HG03095 (cell line): ENCODE results near the gene MYH14.
"Not testable (repeated sequence)": the region's sequence is repeated elsewhere in the genome, so short reads cannot be mapped to it uniquely, and the experiment has no call there.

Experiments used
- ATAC-seq: cut with Tn5 transposase; IDR thresholded peaks from one replicate; pipeline ENCODE4 v1.9.1; 2021; ENCODE audit warnings: moderate library complexity; ENCODE audit not compliant: unreplicated experiment

Gene MYH14

DNA sequence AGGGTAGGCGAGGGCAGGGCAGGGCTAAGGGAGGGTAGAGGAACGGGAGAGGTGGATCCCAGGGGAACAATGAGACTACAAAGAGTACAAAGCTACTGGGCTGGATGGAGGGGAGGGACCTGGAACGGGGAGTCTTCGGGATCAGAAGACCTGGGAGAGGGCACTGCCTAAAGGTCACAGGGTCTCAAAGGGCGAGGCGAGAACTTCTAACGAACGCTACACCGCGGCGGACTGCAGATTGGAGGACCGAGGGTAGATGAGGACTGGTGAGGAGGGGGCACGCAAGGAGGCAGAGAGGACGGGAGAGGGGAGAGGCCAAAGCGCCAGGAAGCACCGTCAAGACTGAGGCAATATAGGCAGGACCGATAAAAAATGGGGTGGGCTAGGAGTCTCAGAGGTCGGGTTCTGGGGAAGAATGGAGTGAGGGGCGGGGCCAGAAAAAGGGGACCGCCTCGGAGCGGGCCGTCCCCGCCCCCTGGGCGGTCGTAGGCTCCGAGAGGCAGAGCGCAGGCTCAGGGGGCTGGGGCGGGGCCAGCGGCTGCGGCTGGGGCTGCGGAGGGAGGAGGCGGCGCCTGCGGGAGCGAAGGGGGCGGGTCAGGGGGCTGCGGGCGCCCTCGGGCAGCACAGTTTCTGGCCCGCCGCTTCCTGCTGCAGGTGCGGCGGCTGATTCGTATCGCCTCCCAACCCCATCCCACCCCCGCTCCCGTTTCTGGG lies 127.1 kb downstream of the MYH14 start:
- peak; percentile 30 for ATAC-seq

GRCh38 chr19:50331221-50331993 lies 128.0 kb downstream of the MYH14 start:
- no peak for ATAC-seq

GRCh38 chr19:50331994-50332243 lies 128.5 kb downstream of the MYH14 start:
- no peak for ATAC-seq

DNA sequence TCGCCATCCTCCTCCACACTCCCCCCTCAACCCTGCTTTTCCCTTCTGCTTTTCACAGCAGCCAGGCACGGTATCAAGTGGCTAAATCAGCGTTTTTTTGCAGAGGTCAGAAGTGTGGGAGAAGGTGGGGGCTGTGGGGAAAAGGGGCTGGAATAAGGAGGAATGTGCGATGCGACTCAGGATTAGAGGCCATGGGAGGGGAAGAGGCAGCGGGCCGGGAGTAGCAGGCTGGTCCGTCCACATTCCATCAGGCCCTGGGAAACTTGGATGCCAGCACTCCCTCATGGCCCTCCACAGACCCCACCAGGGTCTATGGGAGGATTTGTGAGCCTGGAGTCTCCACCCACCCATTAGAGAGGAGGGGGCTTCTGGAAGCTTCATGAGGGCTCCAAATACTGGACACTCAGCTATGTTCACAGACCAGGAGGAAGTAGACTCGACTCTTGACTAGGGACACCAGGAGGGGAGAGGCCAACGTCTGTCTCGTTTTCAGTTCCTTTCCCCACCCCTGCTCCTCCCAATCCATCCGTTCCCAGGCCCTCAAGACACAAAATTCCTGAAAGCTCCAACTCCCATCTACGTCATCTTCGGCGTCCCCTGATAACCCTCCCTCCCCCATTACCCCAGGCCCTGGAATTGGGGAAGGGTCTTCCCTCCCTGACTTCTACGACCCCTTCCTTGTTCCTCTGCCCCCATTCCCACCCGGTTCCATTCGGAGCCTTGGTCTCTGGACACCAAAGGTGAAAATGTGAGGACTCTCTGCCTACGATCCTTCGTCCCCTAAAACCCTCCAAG lies 129.0 kb downstream of the MYH14 start:
- ATAC-seq: no peak

- peak; percentile 35 for ATAC-seq
Measured at GRCh38 chr19:50333235-50333736, 129.9 kb downstream of the MYH14 start.

DNA sequence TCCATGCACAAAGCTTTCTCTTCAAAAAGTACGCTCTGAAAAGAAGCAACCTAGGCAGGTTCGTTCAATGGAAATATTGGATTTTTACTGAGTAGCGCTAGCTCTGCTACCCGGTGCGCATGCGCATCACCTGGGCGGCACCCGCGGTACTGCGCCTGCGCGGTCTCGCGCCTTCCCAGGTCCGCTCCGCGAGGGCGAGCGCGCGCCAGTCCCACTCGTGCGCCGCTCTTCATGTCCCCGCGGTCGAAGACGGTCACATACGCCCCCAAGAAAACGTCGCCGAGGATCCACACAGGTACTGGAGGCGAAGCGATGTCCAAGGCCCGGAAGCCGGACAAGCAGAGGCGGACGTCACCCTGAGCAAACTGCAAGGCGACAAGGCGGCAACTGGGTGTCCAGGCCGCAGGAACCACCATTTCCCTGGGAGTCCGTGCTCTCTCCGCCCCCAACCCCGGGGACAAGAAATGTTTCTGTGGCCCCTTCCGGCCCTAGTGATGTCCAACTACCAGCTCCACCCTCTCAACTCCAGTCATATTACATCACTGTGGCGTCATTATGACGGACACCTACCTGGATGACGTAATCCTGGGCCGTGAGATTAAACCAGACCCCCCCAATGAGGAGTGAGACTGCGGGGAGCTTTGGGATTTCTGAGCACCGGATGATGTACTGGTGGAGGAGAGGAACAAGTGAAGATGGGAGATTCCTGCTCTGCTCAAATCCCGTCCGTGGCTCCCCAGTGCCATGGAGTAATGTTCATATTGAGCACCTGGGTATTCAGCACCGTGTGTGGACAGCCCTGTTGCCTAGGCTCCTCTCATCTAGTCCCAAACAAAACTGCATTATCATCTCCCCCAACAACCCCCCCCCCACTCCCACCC lies 130.6 kb downstream of the MYH14 start:
- ATAC-seq: peak; percentile 6

DNA sequence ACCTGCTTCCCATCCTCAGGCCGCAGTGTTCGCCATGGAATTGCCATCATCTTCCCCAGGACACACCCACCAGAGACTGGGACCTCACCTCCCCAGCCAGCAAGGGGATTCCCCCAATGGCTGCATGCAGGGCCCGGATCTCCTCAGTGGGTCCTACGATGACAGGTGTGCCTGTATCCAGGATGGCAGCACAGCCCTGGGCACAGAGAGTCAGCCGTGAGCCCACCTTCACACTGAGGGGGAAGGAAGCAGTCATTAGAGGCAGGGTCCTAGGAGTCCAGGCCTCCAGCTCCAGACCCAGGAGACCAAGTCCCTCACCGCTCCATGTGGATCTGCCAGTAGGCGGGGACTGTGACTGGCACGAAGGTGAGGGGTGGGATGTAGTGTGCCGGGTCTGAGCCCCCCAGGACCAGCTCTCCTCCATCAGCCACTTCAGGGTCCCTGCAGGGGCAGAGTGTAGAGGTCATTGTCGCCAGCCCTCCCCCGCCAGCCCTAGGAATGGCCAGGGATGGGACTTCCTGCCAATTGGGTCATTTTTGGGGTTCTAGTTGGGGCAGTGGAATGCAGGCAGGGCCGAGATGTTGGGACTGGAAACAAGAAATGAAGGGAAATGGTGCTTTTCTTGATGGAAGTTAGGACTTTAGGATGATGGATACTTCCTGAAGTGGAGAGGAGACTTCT lies 131.5 kb downstream of the MYH14 start:
- no peak for ATAC-seq

DNA sequence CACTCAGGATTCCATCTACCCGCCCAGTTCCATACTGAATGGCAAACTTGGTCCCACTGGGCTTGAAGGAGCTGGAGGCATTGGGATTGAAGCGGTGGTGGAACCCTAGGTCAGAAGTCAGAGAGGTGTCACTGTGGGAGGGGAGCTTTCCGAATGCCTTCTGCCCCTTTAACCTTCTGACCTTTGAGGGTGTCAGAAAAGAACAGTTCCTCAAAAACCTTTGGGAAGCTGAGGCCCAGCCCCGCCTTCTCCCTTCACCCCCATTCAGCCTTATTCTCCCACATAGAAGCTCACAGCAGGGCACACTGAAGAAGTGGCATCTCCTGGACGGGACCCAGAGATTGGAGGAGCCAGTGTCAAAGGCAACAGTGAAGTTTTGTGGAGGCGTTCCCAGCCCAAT lies 133.6 kb downstream of the MYH14 start:
- ATAC-seq: not testable (repeated sequence)

GRCh38 chr19:50340331-50340730 lies 136.9 kb downstream of the MYH14 start:
- ATAC-seq: no peak

- ATAC-seq: peak; percentile 49
Measured at GRCh38 chr19:50341091-50341564, 137.7 kb downstream of the MYH14 start.

DNA sequence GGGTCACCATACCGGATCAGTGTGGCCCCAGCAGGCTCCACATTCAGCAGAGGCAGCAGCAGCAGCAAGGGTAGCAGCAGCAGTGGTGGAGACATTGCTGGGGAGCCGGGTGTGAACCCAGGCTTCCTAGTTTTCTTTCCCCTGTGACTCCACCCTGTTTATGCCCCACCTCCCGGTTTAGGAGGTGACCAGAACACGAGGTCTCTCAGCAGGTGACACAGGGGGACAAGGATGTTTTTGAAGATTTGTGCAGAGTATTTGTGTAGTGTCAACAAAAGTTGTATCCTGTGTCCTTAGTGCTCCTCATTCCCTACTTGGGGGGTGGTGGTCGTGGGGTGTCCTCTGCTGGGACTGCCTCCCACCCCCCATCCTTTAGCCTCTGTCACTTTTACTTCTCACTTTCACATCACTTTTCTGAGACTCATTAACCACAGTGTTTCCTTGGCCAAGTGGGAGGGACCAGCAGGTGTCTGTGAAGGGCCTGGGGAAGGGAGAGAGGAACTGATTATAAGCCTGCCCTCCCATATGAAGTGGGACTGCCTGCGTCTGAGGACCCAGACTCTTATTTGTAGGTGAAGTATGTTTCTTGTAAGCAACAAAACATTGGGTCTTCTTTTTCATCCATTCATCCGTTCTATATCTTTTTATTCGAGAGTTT lies 141.4 kb downstream of the MYH14 start:
- ATAC-seq: no peak

GRCh38 chr19:50347089-50347581 lies 143.7 kb downstream of the MYH14 start:
- ATAC-seq: not testable (repeated sequence)

- no peak for ATAC-seq
Measured at GRCh38 chr19:50349277-50350057, 146.0 kb downstream of the MYH14 start.

GRCh38 chr19:50352242-50352641 lies 148.8 kb downstream of the MYH14 start:
- ATAC-seq: no peak

DNA sequence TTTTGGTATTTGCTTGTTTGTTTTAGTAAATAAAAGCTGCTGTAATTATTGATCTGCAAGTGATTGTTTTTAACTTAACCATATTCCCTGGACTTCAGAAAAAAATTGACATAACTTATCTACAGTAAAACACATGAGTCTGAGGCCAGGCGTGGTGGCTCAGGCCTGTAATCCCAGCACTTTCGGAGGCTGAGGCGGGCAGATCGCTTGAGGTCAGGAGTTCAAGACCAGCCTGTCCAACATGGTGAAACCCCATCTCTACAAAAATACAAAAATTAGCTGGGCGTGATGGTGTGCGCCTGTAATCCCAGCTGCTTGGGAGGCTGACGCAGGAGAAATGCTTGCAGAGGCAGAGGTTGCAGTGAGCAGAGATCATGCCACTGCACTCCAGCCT lies 150.1 kb downstream of the MYH14 start:
- not testable (repeated sequence) for ATAC-seq

GRCh38 chr19:50356691-50357177 lies 153.3 kb downstream of the MYH14 start:
- no peak for ATAC-seq

- ATAC-seq: no peak
Measured at GRCh38 chr19:50357178-50358100, 154.0 kb downstream of the MYH14 start.
